ENCODE data around the gene CCDC141. TPM values are rescaled to one million over a fixed set of nuclear protein-coding genes. Genes with fewer than 3 reads are reported as not detected.
A peak's percentile ranks its signal among the peaks of the same experiment; 100 is the strongest.
"Not testable (repeated sequence)": the region's sequence is repeated elsewhere in the genome, so short reads cannot be mapped to it uniquely, and the experiment has no call there.

CCDC141 gene
- total RNA-seq, 1 donor from 2014 or later: 25.7 TPM

- ATAC-seq (peak; percentile 83), DNase-seq (no peak)
- TF ChIP-seq CTCF (IDR thresholded peaks at IDR 0.05): no peak
- Histone ChIP-seq H3K27ac (peak overlapping the region; percentile 74), H3K4me1 (peaks cover 16% of the 10 kb centered on the region), H3K4me3 (peak overlapping the region; percentile 42), H3K27me3 (no peaks in the 10 kb centered on the region), H3K9me3 (no peaks in the 10 kb centered on the region), H3K36me3 (no peaks in the 10 kb centered on the region)
- intact Hi-C loops (cut with DNase I): no loop called here
These were observed 763 bp downstream of the CCDC141 start for GRCh38 chr2:179049203-179049545.

DNA sequence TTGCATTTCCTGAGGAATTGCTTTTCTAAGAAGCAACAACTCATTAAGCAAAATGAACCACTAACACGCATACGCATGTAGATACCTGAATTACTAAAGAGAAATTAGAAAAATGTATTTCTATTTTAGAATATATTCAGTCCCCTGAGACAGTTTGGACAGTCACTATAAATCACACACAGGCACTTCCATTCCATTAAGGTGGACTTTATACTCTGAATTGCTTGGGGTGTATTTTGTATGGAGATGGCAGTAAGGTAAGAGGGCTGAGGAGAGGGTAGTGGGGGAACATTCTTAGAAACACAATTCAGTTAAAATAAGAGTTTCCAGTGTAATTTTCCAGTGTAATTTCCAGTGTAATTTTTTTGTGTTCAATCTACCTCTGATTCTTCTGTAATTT lies 1.8 kb downstream of the CCDC141 start:
- Histone ChIP-seq H3K27me3 (no peaks in the 10 kb centered on the region), H3K27ac (no peak overlapping the region), H3K4me1 (peaks cover 16% of the 10 kb centered on the region), H3K4me3 (peak overlapping the region; percentile 42), H3K36me3 (no peaks in the 10 kb centered on the region), H3K9me3 (no peaks in the 10 kb centered on the region)
- ATAC-seq (no peak), DNase-seq (no peak)
- intact Hi-C loops (cut with DNase I): no loop called here
- no peak for TF ChIP-seq CTCF (IDR thresholded peaks at IDR 0.05)

DNA sequence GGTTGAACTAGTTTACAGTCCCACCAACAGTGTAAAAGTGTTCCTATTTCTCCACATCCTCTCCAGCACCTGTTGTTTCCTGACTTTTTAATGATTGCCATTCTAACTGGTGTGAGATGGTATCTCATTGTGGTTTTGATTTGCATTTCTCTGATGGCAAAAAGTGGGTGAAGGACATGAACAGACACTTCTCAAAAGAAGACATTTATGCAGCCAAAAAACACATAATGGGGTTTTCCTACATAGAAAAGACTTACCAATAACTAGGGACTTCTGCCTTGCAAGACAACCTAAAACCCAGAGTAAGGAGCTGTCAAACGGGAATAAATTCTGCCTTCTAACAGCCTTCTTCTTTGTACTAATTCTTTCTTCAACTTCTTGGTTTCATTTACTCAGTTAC lies 4.3 kb downstream of the CCDC141 start:
- H3K27ac ChIP-seq; H3K27me3 ChIP-seq; H3K9me3 ChIP-seq; intact Hi-C loops (cut with DNase I); DNase-seq; H3K4me3 ChIP-seq; ATAC-seq; H3K36me3 ChIP-seq: not testable (repeated sequence)
- peaks cover 14% of the 10 kb centered on the region for H3K4me1 ChIP-seq

GRCh38 chr2:179044500-179044899 lies 5.4 kb downstream of the CCDC141 start:
- no peaks in the 10 kb centered on the region for H3K9me3 ChIP-seq

GRCh38 chr2:179037807-179038206 lies 12.1 kb downstream of the CCDC141 start:
- ATAC-seq: no peak
- intact Hi-C loops (cut with DNase I): no loop called here

More at GRCh38 chr2:179044500-179044899, 5.4 kb downstream of the CCDC141 start:
- H3K4me1 ChIP-seq: peaks cover 4% of the 10 kb centered on the region
- DNase-seq (no peak), ATAC-seq (no peak)
- no peak overlapping the region for H3K4me3 ChIP-seq
- no peak overlapping the region for H3K27ac ChIP-seq
- intact Hi-C loops (cut with DNase I): no loop called here
- H3K36me3 ChIP-seq: no peaks in the 10 kb centered on the region
- no peak for TF ChIP-seq CTCF (IDR thresholded peaks at IDR 0.05)
- no peaks in the 10 kb centered on the region for H3K27me3 ChIP-seq

DNA sequence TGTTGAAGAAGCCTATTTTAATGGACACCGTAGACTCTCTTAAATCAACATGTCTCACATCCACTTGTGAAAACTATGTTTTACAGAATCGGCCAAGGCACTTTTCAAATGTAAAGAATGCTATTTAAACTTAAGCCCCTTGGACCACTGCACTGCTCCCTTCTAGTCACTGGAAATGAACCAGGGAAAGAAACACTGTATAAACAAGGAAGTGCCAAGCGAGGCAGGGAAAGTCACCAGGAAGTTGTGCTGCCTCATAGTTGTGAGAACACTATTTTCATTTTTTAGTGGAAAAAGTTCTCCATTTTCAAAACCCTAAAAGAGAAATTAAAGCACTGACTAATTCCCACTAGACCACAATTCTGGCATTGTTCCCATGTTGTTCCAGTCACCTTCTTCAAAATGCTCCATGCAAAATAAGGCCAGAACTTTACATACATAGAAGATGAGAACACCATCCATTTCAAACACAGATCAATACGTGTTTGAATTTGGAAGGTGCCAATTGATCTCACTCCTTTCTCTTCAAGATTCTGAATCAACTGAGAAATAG lies 13.5 kb downstream of the CCDC141 start:
- intact Hi-C loops (cut with DNase I): no loop called here
- no peak overlapping the region for H3K27ac ChIP-seq
- no peaks in the 10 kb centered on the region for H3K4me1 ChIP-seq
- no peak overlapping the region for H3K4me3 ChIP-seq
- TF ChIP-seq CTCF (IDR thresholded peaks at IDR 0.05): no peak
- DNase-seq (no peak), ATAC-seq (no peak)
- H3K27me3 ChIP-seq: no peaks in the 10 kb centered on the region
- H3K36me3 ChIP-seq: no peaks in the 10 kb centered on the region
- no peaks in the 10 kb centered on the region for H3K9me3 ChIP-seq

More at GRCh38 chr2:179037807-179038206, 12.1 kb downstream of the CCDC141 start:
- no peak overlapping the region for H3K4me3 ChIP-seq
- no peak for DNase-seq
- no peak for TF ChIP-seq CTCF (IDR thresholded peaks at IDR 0.05)
- H3K27ac ChIP-seq: no peak overlapping the region
- H3K36me3 ChIP-seq: no peaks in the 10 kb centered on the region
- H3K9me3 ChIP-seq: no peaks in the 10 kb centered on the region
- H3K27me3 ChIP-seq: no peaks in the 10 kb centered on the region
- H3K4me1 ChIP-seq: no peaks in the 10 kb centered on the region
